GM21447 (cell line): Measurements from ENCODE around the gene CRACR2B.

Source experiments
- ATAC-seq: cut with Tn5 transposase; IDR thresholded peaks from one replicate; pipeline ENCODE4 v1.9.1; 2021; ENCODE audit not compliant: unreplicated experiment

CRACR2B gene

GRCh38 chr11:850775-851763 lies 23.4 kb downstream of the CRACR2B start:
- ATAC-seq: no peak

GRCh38 chr11:852762-853161 lies 25.0 kb downstream of the CRACR2B start:
- ATAC-seq: no peak

GRCh38 chr11:853682-854448 lies 26.1 kb downstream of the CRACR2B start:
- no peak for ATAC-seq

GRCh38 chr11:854601-855329 lies 27.0 kb downstream of the CRACR2B start:
- no peak for ATAC-seq

- ATAC-seq: no peak
These were observed 27.6 kb downstream of the CRACR2B start for GRCh38 chr11:855330-855674.

GRCh38 chr11:855796-856195 lies 28.1 kb downstream of the CRACR2B start:
- no peak for ATAC-seq

- ATAC-seq: no peak
These were observed 28.7 kb downstream of the CRACR2B start for GRCh38 chr11:856397-856796.

- ATAC-seq: no peak
These were observed 30.5 kb downstream of the CRACR2B start for GRCh38 chr11:858053-858761.

- ATAC-seq: no peak
These were observed 31.1 kb downstream of the CRACR2B start for GRCh38 chr11:858762-859339.

GRCh38 chr11:859394-860131 lies 31.8 kb downstream of the CRACR2B start:
- ATAC-seq: no peak

GRCh38 chr11:860234-861104 lies 32.8 kb downstream of the CRACR2B start:
- no peak for ATAC-seq

GRCh38 chr11:861105-861479 lies 33.4 kb downstream of the CRACR2B start:
- no peak for ATAC-seq

GRCh38 chr11:862081-862661 lies 34.5 kb downstream of the CRACR2B start:
- no peak for ATAC-seq

- ATAC-seq: no peak
These were observed 34.9 kb downstream of the CRACR2B start for GRCh38 chr11:862696-863022.

GRCh38 chr11:863023-863909 lies 35.5 kb downstream of the CRACR2B start:
- no peak for ATAC-seq

GRCh38 chr11:863910-864827 lies 36.5 kb downstream of the CRACR2B start:
- ATAC-seq: no peak

GRCh38 chr11:864898-865297 lies 37.2 kb downstream of the CRACR2B start:
- ATAC-seq: no peak
